ENCODE measurements around the gene MTCL1. TPM values are rescaled to one million over a fixed set of nuclear protein-coding genes. Genes with fewer than 3 reads are reported as not detected.

MTCL1 gene
- total RNA-seq, 4 donors from 2014 or later, result 12.3 to 35.9 (median 26.1) TPM

GRCh38 chr18:8741117-8741516 is 35.8 kb downstream of the MTCL1 start:
- in situ Hi-C loops (cut with MboI; ENCODE audit: low pct_ligation_motif_present in 1 of 4, low pct_unique_long_range_greater_than_20kb in 1 of 4, low sequenced_read_pairs in 3 of 4), result no loop called here
- H3K4me3 ChIP-seq, result no peak overlapping the region
- peak overlapping the region; percentile 1 to 56 (median 22) for H3K27ac ChIP-seq
- H3K9me3 ChIP-seq, result no peaks in the 10 kb centered on the region
- no peaks in the 10 kb centered on the region for H3K36me3 ChIP-seq
- intact Hi-C loops (cut with DNase I; ENCODE audit: low total_unique reads), result no loop called here
- no peak for TF ChIP-seq CTCF (IDR thresholded peaks at IDR 0.05)
- no peak for TF ChIP-seq EP300 (IDR thresholded peaks at IDR 0.05; ENCODE audit: low read depth)
- no peak for TF ChIP-seq POLR2AphosphoS5 (IDR thresholded peaks at IDR 0.05)
- TF ChIP-seq POLR2A (IDR thresholded peaks at IDR 0.05), result no peak
- H3K4me1 ChIP-seq, result peaks cover 2 to 13% (median 7%) of the 10 kb centered on the region in 4 donors
- 82 to 100% methylated on average over 1 of the region's 1 CpG for WGBS, 2 donors (ENCODE audit: low coverage in 1 of 2)
- DNase-seq, result no peak
- H3K27me3 ChIP-seq, result peaks cover 9% of the 10 kb centered on the region

GRCh38 chr18:8741532-8741931 is 36.2 kb downstream of the MTCL1 start:
- no peak for DNase-seq
- peaks cover 9% of the 10 kb centered on the region for H3K27me3 ChIP-seq
- H3K36me3 ChIP-seq, result no peaks in the 10 kb centered on the region
- H3K4me1 ChIP-seq, result peaks cover 2 to 13% (median 7%) of the 10 kb centered on the region in 4 donors
- 66% methylated on average over 7 of the region's 7 CpGs; no CpG with 5 or more reads in 1 of the 2 donors for WGBS, 2 donors (ENCODE audit: low coverage in 1 of 2)
- in situ Hi-C loops (cut with MboI; ENCODE audit: low pct_ligation_motif_present in 1 of 4, low pct_unique_long_range_greater_than_20kb in 1 of 4, low sequenced_read_pairs in 3 of 4), result no loop called here
- H3K4me3 ChIP-seq, result no peak overlapping the region
- peak overlapping the region; percentile 1 to 56 (median 20) for H3K27ac ChIP-seq
- TF ChIP-seq CTCF (IDR thresholded peaks at IDR 0.05) (no peak), POLR2AphosphoS5 (IDR thresholded peaks at IDR 0.05) (peak in 2 of 3 donors; percentile 14 to 33), EP300 (IDR thresholded peaks at IDR 0.05; ENCODE audit: low read depth) (peak; percentile 46)
- intact Hi-C loops (cut with DNase I; ENCODE audit: low total_unique reads), result no loop called here
- no peaks in the 10 kb centered on the region for H3K9me3 ChIP-seq

- intact Hi-C loops (cut with DNase I; ENCODE audit: low total_unique reads) (no loop called here), in situ Hi-C loops (cut with MboI; ENCODE audit: low pct_ligation_motif_present in 1 of 4, low pct_unique_long_range_greater_than_20kb in 1 of 4, low sequenced_read_pairs in 3 of 4) (no loop called here)
- WGBS, 2 donors (ENCODE audit: low coverage in 1 of 2), result 65 to 69% methylated on average over 6 of the region's 6 CpGs
- Histone ChIP-seq H3K36me3 (no peaks in the 10 kb centered on the region), H3K9me3 (no peaks in the 10 kb centered on the region), H3K4me1 (peaks cover 2 to 13% (median 7%) of the 10 kb centered on the region in 4 donors), H3K27ac (peak overlapping the region in 3 of 4 donors; percentile 11 to 56 (median 28)), H3K4me3 (no peak overlapping the region), H3K27me3 (peaks cover 9% of the 10 kb centered on the region)
- TF ChIP-seq POLR2AphosphoS5 (IDR thresholded peaks at IDR 0.05) (no peak), CTCF (IDR thresholded peaks at IDR 0.05) (no peak), POLR2A (IDR thresholded peaks at IDR 0.05) (no peak), EP300 (IDR thresholded peaks at IDR 0.05; ENCODE audit: low read depth) (no peak)
- no peak for DNase-seq
Observed at GRCh38 chr18:8742387-8743361, 37.3 kb downstream of the MTCL1 start.

GRCh38 chr18:8744038-8744437 is 38.7 kb downstream of the MTCL1 start:
- Histone ChIP-seq H3K27me3 (peaks cover 5% of the 10 kb centered on the region), H3K36me3 (no peaks in the 10 kb centered on the region), H3K4me1 (peaks cover 2 to 13% (median 7%) of the 10 kb centered on the region in 4 donors), H3K27ac (peak overlapping the region in 1 of 4 donors; percentile 77), H3K9me3 (no peaks in the 10 kb centered on the region), H3K4me3 (no peak overlapping the region)
- 80 to 89% methylated on average over 3 to 7 of the region's 7 CpGs for WGBS, 2 donors (ENCODE audit: low coverage in 1 of 2)
- intact Hi-C loops (cut with DNase I; ENCODE audit: low total_unique reads), result no loop called here
- in situ Hi-C loops (cut with MboI; ENCODE audit: low pct_ligation_motif_present in 1 of 4, low pct_unique_long_range_greater_than_20kb in 1 of 4, low sequenced_read_pairs in 3 of 4), result no loop called here
- no peak for DNase-seq
- TF ChIP-seq POLR2A (IDR thresholded peaks at IDR 0.05), result no peak
- no peak for TF ChIP-seq POLR2AphosphoS5 (IDR thresholded peaks at IDR 0.05)
- TF ChIP-seq CTCF (IDR thresholded peaks at IDR 0.05), result no peak
- no peak for TF ChIP-seq EP300 (IDR thresholded peaks at IDR 0.05; ENCODE audit: low read depth)
